GM19372 (cell line): ENCODE measurements around the gene SPNS3.

Source experiments
- ATAC-seq: cut with Tn5 transposase; IDR thresholded peaks from one replicate; pipeline ENCODE4 v1.9.1; 2021; ENCODE audit warnings: mild to moderate bottlenecking, low read depth, moderate library complexity; ENCODE audit not compliant: unreplicated experiment

The SPNS3 gene

GRCh38 chr17:4463818-4464476, 30.2 kb downstream of the SPNS3 start:
- no peak for ATAC-seq

GRCh38 chr17:4465786-4466185, 32.0 kb downstream of the SPNS3 start:
- ATAC-seq: no peak

- no peak for ATAC-seq
Measured at GRCh38 chr17:4467287-4467686, 33.5 kb downstream of the SPNS3 start.

DNA sequence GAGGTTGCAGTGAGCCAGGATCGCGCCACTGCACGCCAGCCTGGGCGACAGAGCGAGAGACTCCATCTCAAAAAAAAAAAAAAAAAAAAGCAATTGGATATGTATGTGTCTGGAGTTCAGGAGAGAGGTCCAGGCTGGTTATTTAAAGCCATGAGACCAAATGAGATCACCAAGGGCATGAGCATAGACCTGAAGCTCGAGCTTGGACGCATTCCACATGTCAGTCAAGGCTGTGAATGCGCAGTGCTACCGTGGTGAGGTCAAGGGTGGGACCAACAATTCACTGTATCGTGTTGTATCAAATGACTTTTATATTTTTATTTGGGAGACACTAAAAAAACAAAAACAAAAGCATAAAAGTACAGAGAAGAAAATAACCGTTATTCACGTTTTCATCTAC, 35.8 kb downstream of the SPNS3 start:
- no peak for ATAC-seq

GRCh38 chr17:4472286-4472685, 38.5 kb downstream of the SPNS3 start:
- no peak for ATAC-seq

DNA sequence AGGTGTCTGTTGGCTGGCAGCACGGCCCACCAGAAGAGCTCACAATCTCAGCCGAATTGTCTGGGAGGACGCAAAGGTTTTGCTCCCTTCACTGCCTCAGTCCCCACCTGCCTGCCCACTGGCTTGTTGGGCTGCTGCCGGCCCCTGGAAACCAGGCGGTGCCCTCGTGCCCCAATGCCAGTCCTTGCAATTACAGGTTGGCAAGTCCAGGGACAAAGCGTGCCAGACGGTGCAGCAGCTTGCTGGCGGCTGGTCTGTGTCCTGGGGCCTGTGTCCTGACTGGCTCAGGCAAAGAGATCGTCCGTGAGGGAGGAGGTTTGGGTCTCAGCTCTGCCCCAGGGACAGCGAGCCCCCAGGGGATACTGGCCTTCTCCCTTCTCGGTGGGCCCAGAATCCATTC, 40.4 kb downstream of the SPNS3 start:
- ATAC-seq: no peak

DNA sequence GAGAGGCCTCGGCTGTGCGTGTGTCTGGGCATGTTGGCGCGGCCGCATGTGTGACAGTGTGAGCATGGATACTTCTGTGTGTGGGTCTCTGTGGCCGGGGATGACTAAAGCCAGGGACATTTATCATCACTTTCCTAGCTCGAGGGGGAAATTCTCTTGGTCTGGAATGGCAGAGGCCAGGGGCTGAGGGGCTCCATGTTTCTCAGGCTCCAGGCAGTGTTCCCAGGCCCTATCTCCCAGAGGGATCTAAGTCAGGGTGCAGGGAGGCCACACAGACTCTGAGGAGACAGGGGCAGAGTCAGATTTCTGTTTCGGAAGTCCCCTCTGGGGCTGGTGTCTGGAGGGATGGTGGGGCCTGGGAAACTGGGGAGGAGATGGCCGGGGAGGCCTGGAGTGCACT, 41.3 kb downstream of the SPNS3 start:
- ATAC-seq: no peak

DNA sequence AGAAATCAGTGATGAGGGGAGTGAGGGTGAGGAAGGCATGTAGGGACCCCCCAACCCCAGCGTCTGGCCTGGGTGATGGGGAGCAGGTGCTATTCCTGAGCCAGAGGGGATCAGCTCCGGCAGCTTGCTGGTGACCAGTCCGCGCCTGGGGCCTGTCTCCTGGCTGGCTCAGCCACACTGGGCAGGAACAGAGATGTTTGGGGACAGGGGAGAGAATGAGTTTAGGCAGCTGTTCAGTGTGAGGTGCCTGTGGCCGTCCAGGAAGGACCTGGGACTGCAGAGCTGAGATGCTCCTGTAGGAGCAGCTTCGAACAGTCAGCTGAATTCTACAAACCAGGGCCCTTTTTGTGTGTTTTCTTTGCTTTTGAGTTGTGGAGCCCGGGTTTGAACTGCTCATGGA, 41.7 kb downstream of the SPNS3 start:
- no peak for ATAC-seq

DNA sequence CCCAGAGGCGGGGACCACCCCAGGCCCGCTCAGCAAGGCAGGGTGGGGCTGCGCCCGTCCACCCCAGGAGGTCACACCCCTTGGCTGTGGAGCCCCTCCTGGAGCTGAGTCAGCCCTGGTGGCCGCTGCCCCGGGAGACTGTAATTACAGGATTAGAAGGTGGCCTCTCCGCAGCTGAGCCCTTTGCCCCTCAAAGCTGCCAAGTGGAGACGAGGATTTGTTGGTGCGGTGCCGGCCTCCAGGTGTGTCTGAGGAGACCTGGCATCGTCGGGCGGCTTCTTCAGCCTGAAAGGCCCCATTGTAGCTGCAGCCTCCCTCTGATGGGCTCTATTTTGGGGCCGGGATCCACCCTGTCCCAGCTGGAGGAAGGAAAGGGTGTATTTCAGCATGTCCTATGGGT, 42.3 kb downstream of the SPNS3 start:
- ATAC-seq: no peak

- no peak for ATAC-seq
Measured at GRCh38 chr17:4476511-4477070, 42.9 kb downstream of the SPNS3 start.

- ATAC-seq: no peak
Measured at GRCh38 chr17:4477255-4477791, 43.6 kb downstream of the SPNS3 start.

DNA sequence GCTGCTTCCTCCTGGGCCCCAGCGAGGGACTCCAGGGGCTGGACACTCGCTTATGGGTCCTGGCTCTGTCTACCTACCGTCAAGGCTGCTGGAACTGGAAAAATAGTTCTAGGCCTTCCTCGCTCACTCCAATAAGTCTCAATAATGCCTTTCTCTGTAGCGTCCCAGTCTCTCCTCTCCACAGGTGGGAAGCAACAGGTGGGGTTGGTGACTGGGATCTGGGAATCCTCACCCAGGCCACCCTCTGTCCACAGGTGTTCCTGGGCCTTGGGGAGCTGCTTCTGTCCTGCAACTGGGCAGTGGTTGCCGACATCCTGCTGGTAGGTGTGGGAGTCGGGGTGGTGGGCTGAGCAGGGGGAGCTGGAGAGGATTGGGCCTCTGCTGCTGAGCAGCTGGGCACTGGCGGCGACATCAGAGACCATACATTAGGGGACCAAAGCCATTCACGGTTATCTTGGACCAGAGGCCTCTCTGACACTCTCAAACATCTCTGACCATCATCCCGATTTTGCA, 44.6 kb downstream of the SPNS3 start:
- no peak for ATAC-seq

DNA sequence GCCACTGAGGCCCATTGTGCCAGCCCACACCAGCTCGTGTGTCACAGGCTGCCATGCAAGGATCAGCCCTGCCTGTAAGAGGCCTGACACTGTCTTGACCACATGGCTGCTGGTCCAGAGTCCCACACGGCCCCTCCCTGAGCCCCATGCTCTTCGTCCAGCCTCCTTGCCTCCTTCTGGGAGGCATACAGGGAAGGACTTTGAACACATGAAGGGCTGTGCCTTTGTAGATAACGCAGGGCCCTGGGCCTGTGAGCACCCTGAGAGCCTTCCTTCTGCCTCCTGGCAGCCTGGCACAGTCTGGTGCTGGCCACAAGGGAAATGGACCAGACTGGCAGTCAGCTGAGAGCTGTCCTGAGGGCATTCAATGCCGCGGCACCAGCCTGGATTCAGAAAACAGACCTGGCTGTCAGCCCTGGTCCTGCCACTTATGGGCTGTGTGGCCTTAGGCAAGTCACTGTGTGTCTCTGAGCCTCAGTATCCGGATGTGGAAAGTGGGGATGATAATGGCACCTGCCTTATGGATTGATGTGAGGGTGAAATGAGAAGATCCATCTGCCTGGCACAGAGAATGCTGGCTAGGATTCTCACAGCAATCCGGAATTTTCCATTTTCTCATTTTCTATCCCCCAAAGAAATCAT, 45.7 kb downstream of the SPNS3 start:
- ATAC-seq: no peak

GRCh38 chr17:4479982-4480751, 46.4 kb downstream of the SPNS3 start:
- ATAC-seq: no peak

- ATAC-seq: no peak
Measured at GRCh38 chr17:4480929-4481898, 47.5 kb downstream of the SPNS3 start.

GRCh38 chr17:4482338-4483011, 48.7 kb downstream of the SPNS3 start:
- no peak for ATAC-seq

DNA sequence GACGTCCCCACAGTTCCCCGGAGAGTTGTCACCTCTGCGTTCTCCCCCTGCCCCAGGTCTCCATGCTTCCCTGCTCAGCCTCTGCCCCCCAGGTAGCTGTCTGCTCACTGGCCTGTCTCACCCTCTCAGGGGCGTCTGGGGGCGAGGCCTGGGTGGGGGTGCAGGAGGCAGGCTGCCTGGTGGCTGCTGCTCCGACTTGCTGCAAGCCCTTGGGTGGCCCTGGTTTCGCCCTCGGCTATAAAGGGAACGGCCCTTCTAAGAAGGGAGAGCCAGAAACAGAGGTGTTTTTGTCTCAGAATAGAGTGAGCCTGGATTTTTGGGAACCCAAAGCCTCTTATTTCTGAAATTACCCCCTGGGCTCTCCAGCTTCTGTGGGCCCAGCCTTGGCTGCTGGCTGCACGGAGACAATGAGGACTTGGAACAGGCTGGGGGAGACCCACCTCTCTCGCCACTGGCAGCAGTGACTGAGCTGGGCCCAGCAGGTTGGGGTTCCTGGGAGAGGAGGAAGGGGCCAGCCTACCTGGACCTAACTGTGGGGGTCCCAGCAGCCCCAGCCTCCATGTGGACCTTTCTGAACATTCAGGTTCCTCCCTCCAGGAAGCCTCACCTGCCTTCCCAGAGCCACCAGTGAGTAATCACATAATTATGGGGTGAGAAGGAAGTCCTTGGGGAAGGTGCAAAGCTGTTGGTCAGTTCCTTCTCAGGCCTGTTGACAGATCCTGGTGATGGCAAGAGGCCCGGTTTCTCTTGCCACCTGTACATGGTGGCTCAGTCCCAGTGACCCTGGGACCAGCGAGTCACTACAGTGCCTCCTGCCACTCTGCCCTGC, 49.5 kb downstream of the SPNS3 start:
- ATAC-seq: no peak
